ENCODE results near the gene RPRD1B. TPM values are rescaled to one million over a fixed set of nuclear protein-coding genes. Genes with fewer than 3 reads are reported as not detected.

RPRD1B gene
- total and polyA plus RNA-seq, 2 of the 13 experiments (the other 11 are each of a cell fraction or from before 2014, with no cell fraction given) = 31.1 to 41.5 TPM

GRCh38 chr20:38032585-38033329 is 789 bp upstream of the RPRD1B start (continued):
- TF ChIP-seq GMEB1 (CRISPR knock-in tag; IDR thresholded peaks at IDR 0.05; ENCODE audit: borderline replicate concordance) (no peak), EEA1 (CRISPR knock-in tag; IDR thresholded peaks at IDR 0.05; ENCODE audit: borderline replicate concordance) (no peak), JDP2 (CRISPR knock-in tag; IDR thresholded peaks at IDR 0.05; ENCODE audit: borderline replicate concordance) (peak; percentile 4; the same call in 1 of the 2 replicates), FOSL2 (CRISPR knock-in tag; IDR thresholded peaks at IDR 0.05) (no peak), ZMYM3 (CRISPR knock-in tag; IDR thresholded peaks at IDR 0.05) (0 out of 2 replicates have a peak, but pooled peaks have one; percentile 27), XRCC5 (optimal IDR thresholded peaks at IDR 0.05; ENCODE audit: low read length) (peak; percentile 26), ZNF20 (CRISPR knock-in tag; IDR thresholded peaks at IDR 0.05) (no peak), JUNB (CRISPR knock-in tag; IDR thresholded peaks at IDR 0.05; ENCODE audit: borderline replicate concordance) (peak; percentile 73), CENPT (CRISPR knock-in tag; IDR thresholded peaks at IDR 0.05; ENCODE audit: low read depth) (0 out of 2 replicates have a peak, but pooled peaks have one; percentile 41), ZNF704 (CRISPR knock-in tag; IDR thresholded peaks at IDR 0.05; ENCODE audit: borderline replicate concordance) (0 out of 2 replicates have a peak, but pooled peaks have one; percentile 56), SOX13 (IDR thresholded peaks at IDR 0.05) (no peak), SOX13 (CRISPR knock-in tag; conservative IDR thresholded peaks at IDR 0.05 in 1 of 2, IDR thresholded peaks at IDR 0.05 in 1 of 2) (no peak), ZNF703 (CRISPR knock-in tag; IDR thresholded peaks at IDR 0.05; ENCODE audit: borderline replicate concordance) (no peak), RCOR2 (CRISPR knock-in tag; IDR thresholded peaks at IDR 0.05) (no peak), CREBL2 (CRISPR knock-in tag; IDR thresholded peaks at IDR 0.05; ENCODE audit: borderline replicate concordance) (0 out of 2 replicates have a peak, but pooled peaks have one; percentile 14), ZNF225 (CRISPR knock-in tag; IDR thresholded peaks at IDR 0.05) (no peak), IRX3 (CRISPR knock-in tag; IDR thresholded peaks at IDR 0.05; ENCODE audit: borderline replicate concordance, low read depth) (no peak), ZNF691 (CRISPR knock-in tag; IDR thresholded peaks at IDR 0.05; ENCODE audit: borderline replicate concordance, low read depth) (0 out of 2 replicates have a peak, but pooled peaks have one; percentile 25), ONECUT2 (CRISPR knock-in tag; IDR thresholded peaks at IDR 0.05) (0 out of 2 replicates have a peak, but pooled peaks have one; percentile 36), PCBP2 (optimal IDR thresholded peaks at IDR 0.05; ENCODE audit: low read depth, low read length, poor library complexity, severe bottlenecking) (peak; percentile 5), ZNF839 (CRISPR knock-in tag; IDR thresholded peaks at IDR 0.05; ENCODE audit: borderline replicate concordance) (no peak; the same call in 1 of the 2 replicates), BRF2 (CRISPR knock-in tag; IDR thresholded peaks at IDR 0.05) (no peak), SCMH1 (CRISPR knock-in tag; IDR thresholded peaks at IDR 0.05; ENCODE audit: borderline replicate concordance) (no peak), SSRP1 (CRISPR knock-in tag; IDR thresholded peaks at IDR 0.05) (peak; percentile 75; the same call in 1 of the 2 replicates)
